Testis (tissue), 2 donors: ENCODE measurements around the gene SERTM1.

Source experiments
- CTCF ChIP-seq, 3 experiments: fragments of 450-650 bp in 2 of 3; fragments of 200-600 bp in 1 of 3; sonication (generic) in 1 of 3; IDR thresholded peaks; one replicate each; pipeline ENCODE4 v1.5.1; 2016 to 2019; ENCODE audit warnings: antibody characterized with exemption in 3 of 3, mild to moderate bottlenecking in 2 of 3, moderate library complexity in 1 of 3
- POLR2A ChIP-seq: fragments of 450-650 bp; IDR thresholded peaks from one replicate; pipeline ENCODE4 v1.6.1; 2017; ENCODE audit warnings: antibody characterized with exemption, mild to moderate bottlenecking, moderate library complexity

GRCh38 chr13:36713887-36714286, 40.1 kb downstream of the SERTM1 start:
- TF ChIP-seq CTCF (IDR thresholded peaks at IDR 0.05): no peak
- TF ChIP-seq POLR2A: no peak
